Measurements from ENCODE around the gene SYCP2.

The SYCP2 gene

DNA sequence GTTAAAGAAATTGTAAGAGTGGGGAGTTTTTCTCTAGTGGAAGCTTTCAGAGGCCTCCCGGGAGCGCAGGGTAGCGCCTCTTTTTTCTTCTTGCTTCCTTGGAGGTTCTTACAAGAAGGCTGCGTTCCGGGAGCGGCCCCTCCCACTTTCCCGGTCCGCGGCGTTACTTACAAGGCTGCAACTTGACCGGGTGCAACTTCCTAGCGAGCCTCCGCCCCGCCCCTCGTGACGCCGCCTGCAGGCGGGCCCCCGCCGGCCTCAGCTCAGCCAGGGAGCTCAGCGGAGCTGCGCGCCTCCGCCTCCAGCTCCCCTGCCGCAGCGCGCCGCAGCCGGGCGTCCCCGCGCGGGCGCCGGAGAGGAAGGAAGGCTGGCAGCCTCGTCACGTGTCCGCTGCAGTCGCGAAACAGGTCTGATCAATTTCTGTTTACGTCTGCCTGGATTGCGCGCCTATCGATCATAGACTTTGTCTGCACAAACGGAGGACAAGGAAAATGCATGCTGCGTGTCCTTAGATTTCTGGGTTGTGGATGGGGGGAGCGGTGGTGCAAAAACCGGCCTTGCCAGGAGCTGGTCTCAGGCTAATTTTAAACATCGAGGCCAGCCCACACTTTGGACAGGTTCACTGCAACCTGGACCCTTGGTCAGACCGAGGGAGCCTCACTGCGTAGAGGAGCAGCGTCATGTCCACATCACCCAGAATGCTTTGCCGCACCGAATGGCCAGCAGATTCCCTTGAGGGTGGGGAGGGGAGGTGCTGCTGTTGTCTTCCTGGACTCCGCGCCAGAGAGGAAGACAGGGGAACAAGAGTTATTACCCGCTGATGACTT, 6.9 kb upstream of the SYCP2 start, which contains the start of the genes FAM217B and PPP1R3D:
Gene FAM217B (plus strand): TSS at position 261 of the 827 bp plus-strand sequence. CDS start 3,555 bp downstream, outside the sequence.
Gene PPP1R3D (minus strand): TSS at position 177 of the 827 bp plus-strand sequence. CDS start 374 bp downstream, outside the sequence.
- Histone ChIP-seq H3K9ac (ENCODE audit: low read length) (peak within 1 kb of the TSS; percentile 92), H3K27ac (ENCODE audit: low read length) (peak within 1 kb of the TSS; percentile 78), H3K36me3 (replicated peaks; ENCODE audit: low read depth, low read length) (peaks cover 17% of the 10 kb centered on the region), H3K9me3 (ENCODE audit: insufficient read depth, low read length) (no peaks in the 10 kb centered on the region), H3K27me3 (ENCODE audit: low read depth, low read length) (no peaks in the 10 kb centered on the region), H3K4me2 (ENCODE audit: low read length) (peak within 1 kb of the TSS; percentile 90), H3K79me2 (ENCODE audit: low read length) (peaks cover 9% of the 10 kb centered on the region), H3K4me3 (ENCODE audit: low read length) (peak within 1 kb of the TSS; percentile 86), H2AFZ (ENCODE audit: low read depth, low read length) (peak within 1 kb of the TSS; percentile 99), H4K20me1 (ENCODE audit: insufficient read depth, low read length) (no peaks in the 10 kb centered on the region), H3K4me1 (ENCODE audit: low read length) (peaks cover 8% of the 10 kb centered on the region)
- TF ChIP-seq, protein P1, sequence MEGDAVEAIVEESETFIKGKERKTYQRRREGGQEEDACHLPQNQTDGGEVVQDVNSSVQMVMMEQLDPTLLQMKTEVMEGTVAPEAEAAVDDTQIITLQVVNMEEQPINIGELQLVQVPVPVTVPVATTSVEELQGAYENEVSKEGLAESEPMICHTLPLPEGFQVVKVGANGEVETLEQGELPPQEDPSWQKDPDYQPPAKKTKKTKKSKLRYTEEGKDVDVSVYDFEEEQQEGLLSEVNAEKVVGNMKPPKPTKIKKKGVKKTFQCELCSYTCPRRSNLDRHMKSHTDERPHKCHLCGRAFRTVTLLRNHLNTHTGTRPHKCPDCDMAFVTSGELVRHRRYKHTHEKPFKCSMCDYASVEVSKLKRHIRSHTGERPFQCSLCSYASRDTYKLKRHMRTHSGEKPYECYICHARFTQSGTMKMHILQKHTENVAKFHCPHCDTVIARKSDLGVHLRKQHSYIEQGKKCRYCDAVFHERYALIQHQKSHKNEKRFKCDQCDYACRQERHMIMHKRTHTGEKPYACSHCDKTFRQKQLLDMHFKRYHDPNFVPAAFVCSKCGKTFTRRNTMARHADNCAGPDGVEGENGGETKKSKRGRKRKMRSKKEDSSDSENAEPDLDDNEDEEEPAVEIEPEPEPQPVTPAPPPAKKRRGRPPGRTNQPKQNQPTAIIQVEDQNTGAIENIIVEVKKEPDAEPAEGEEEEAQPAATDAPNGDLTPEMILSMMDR (IDR thresholded peaks at IDR 0.05; ENCODE audit: low read depth, low read length): peak; percentile 24
- TF ChIP-seq EZH2phosphoT487 (IDR thresholded peaks at IDR 0.05; ENCODE audit: low read depth): no peak

DNA sequence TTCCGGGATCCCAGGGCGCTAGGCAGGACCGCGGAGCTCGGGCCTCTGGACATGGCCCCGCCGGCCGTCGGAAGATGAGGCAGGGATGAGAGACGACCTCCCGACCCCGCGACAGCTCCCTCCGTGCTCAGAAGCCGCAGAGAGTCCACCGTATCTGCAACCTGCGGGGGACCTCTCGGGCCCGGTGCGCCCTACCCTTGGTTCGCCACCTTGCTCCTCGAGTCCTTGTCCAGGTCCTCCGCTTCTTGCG, 6.4 kb upstream of the SYCP2 start:
- Histone ChIP-seq H3K4me2 (ENCODE audit: low read length) (peak overlapping the region; percentile 90), H4K20me1 (ENCODE audit: insufficient read depth, low read length) (no peaks in the 10 kb centered on the region), H3K4me1 (ENCODE audit: low read length) (peaks cover 8% of the 10 kb centered on the region), H3K36me3 (replicated peaks; ENCODE audit: low read depth, low read length) (peaks cover 14% of the 10 kb centered on the region), H3K4me3 (ENCODE audit: low read length) (peak overlapping the region; percentile 86), H3K9me3 (ENCODE audit: insufficient read depth, low read length) (no peaks in the 10 kb centered on the region), H2AFZ (ENCODE audit: low read depth, low read length) (peak overlapping the region; percentile 99), H3K9ac (ENCODE audit: low read length) (peak overlapping the region; percentile 92), H3K27ac (ENCODE audit: low read length) (peak overlapping the region; percentile 18; the same call in 1 of the 2 replicates), H3K27me3 (ENCODE audit: low read depth, low read length) (no peaks in the 10 kb centered on the region), H3K79me2 (ENCODE audit: low read length) (peaks cover 9% of the 10 kb centered on the region)
- no peak for TF ChIP-seq EZH2phosphoT487 (IDR thresholded peaks at IDR 0.05; ENCODE audit: low read depth)
- TF ChIP-seq, protein P1 (IDR thresholded peaks at IDR 0.05; ENCODE audit: low read depth, low read length): no peak

DNA sequence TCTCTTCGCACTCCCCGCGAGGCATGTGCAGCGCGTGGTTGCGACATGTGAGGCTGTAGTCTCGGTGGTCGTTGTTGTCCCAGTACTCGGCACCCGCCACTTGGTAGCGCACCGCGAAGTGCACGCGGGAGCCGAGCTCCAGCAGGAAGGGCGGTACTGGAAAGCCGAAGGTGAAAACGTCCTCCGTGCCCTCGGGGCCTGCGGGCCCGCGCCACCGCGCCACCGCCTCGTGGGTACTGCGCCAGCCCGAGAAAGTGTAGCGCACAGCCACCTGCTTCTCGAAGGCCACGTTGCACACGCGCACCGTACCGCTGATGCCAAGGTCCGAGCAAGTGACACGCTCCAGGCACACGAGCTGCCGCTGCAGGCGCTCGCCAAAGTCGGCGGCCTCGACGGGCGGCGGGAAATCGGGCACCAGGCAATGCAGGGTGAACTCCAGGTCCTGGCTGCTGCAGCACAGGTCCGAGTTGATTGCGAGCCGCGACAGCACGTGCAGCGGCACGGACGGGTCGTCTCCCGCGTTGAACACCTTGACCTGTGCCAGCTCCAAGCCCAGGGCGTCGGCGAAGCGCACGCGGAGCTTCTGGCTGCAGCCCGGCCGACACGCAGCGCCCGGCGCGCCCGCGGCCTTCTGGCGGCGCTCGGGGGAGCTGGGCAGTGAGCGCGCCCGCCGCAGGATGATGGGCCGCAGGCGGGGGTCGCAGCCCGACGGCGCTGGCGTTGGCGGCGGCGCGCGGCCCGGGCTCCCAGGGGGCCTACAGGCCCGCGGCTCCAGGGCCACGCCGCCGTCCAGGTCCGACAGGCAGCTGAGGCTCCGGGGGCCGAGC, 5.8 kb upstream of the SYCP2 start:
- Histone ChIP-seq H3K9me3 (ENCODE audit: insufficient read depth, low read length) (no peaks in the 10 kb centered on the region), H2AFZ (ENCODE audit: low read depth, low read length) (peak overlapping the region; percentile 99; the same call in 1 of the 2 replicates), H3K4me1 (ENCODE audit: low read length) (peaks cover 8% of the 10 kb centered on the region), H4K20me1 (ENCODE audit: insufficient read depth, low read length) (no peaks in the 10 kb centered on the region), H3K79me2 (ENCODE audit: low read length) (peaks cover 9% of the 10 kb centered on the region), H3K27ac (ENCODE audit: low read length) (no peak overlapping the region), H3K4me2 (ENCODE audit: low read length) (peak overlapping the region; percentile 90), H3K36me3 (replicated peaks; ENCODE audit: low read depth, low read length) (peaks cover 8% of the 10 kb centered on the region), H3K27me3 (ENCODE audit: low read depth, low read length) (no peaks in the 10 kb centered on the region), H3K9ac (ENCODE audit: low read length) (peak overlapping the region; percentile 92), H3K4me3 (ENCODE audit: low read length) (peak overlapping the region; percentile 86)
- no peak for TF ChIP-seq EZH2phosphoT487 (IDR thresholded peaks at IDR 0.05; ENCODE audit: low read depth)
- TF ChIP-seq, protein P1 (IDR thresholded peaks at IDR 0.05; ENCODE audit: low read depth, low read length): no peak

DNA sequence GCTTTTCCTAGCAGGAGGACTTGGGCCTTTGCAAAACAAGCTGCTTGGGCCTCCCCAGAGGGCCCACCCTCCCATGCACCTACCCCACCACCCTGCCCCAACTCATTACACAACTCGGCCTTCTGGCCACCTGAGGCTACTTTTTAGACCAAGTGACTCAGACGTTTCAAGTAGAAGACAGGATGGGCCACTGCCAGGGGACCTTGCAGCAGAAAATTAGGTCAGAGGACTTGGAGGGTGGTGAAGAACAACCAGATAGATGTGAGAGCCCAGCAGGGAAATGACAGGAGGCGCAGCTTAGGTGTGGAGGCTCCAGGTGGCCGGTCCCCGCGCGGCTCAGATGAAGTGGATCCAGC, 5.2 kb upstream of the SYCP2 start:
- Histone ChIP-seq H3K79me2 (ENCODE audit: low read length) (peaks cover 9% of the 10 kb centered on the region), H3K4me1 (ENCODE audit: low read length) (peaks cover 8% of the 10 kb centered on the region), H3K36me3 (replicated peaks; ENCODE audit: low read depth, low read length) (peaks cover 2% of the 10 kb centered on the region), H3K4me3 (ENCODE audit: low read length) (no peak overlapping the region), H2AFZ (ENCODE audit: low read depth, low read length) (no peak overlapping the region), H3K27me3 (ENCODE audit: low read depth, low read length) (no peaks in the 10 kb centered on the region), H3K4me2 (ENCODE audit: low read length) (no peak overlapping the region), H3K27ac (ENCODE audit: low read length) (no peak overlapping the region), H4K20me1 (ENCODE audit: insufficient read depth, low read length) (no peaks in the 10 kb centered on the region), H3K9ac (ENCODE audit: low read length) (no peak overlapping the region), H3K9me3 (ENCODE audit: insufficient read depth, low read length) (no peaks in the 10 kb centered on the region)
- TF ChIP-seq, protein P1 (IDR thresholded peaks at IDR 0.05; ENCODE audit: low read depth, low read length): no peak
- no peak for TF ChIP-seq EZH2phosphoT487 (IDR thresholded peaks at IDR 0.05; ENCODE audit: low read depth)
